Mesenchymal stem cell (in vitro differentiated cells and primary cell): ENCODE data around the gene DNM1L. TPM values are rescaled to one million over a fixed set of nuclear protein-coding genes. Genes with fewer than 3 reads are reported as not detected.

ENCODE experiments used
- DNase-seq: peaks from one replicate; pipeline ENCODE4 v3.0.0-alpha.2; 2013
- H2AFZ ChIP-seq: one replicate; pipeline ENCODE4 v1.6.1; 2013; ENCODE audit warnings: low read depth, mild to moderate bottlenecking, control low read depth, inconsistent platforms, low read length, moderate library complexity
- H2AK5ac ChIP-seq: 2 replicates; pipeline ENCODE4 v1.6.1; 2013; ENCODE audit warnings: low read length, moderate library complexity, mild to moderate bottlenecking, inconsistent platforms; ENCODE audit not compliant: severe bottlenecking
- H2BK120ac ChIP-seq: one replicate; pipeline ENCODE4 v1.6.1; 2013; ENCODE audit warnings: low read depth, mild to moderate bottlenecking, inconsistent platforms, low read length, moderate library complexity
- H2BK12ac ChIP-seq, 2 experiments: one replicate each; pipeline ENCODE4 v1.6.1; 2013; ENCODE audit warnings: inconsistent platforms in 2 of 2, low read length in 2 of 2, mild to moderate bottlenecking in 2 of 2, moderate library complexity in 2 of 2, control low read depth in 1 of 2
- H2BK15ac ChIP-seq: one replicate; pipeline ENCODE4 v1.6.1; 2013; ENCODE audit warnings: mild to moderate bottlenecking, low read depth, inconsistent platforms; ENCODE audit not compliant: poor library complexity, severe bottlenecking
- H2BK5ac ChIP-seq: 2 replicates; pipeline ENCODE4 v1.6.1; 2013; ENCODE audit warnings: low read depth, mild to moderate bottlenecking, low read length, control low read depth, inconsistent platforms; ENCODE audit not compliant: poor library complexity, severe bottlenecking
- H3K14ac ChIP-seq, 2 experiments: one replicate each; pipeline ENCODE4 v1.6.1; 2013; ENCODE audit warnings: inconsistent platforms in 2 of 2, low read length in 2 of 2, control low read depth in 1 of 2, mild to moderate bottlenecking in 1 of 2, moderate library complexity in 1 of 2
- H3K18ac ChIP-seq, 2 experiments: one replicate each; pipeline ENCODE4 v1.6.1; 2013; ENCODE audit warnings: inconsistent platforms in 2 of 2, low read length in 2 of 2, control low read depth in 1 of 2, low read depth in 1 of 2, mild to moderate bottlenecking in 1 of 2
- H3K23ac ChIP-seq, 2 experiments: one replicate each; pipeline ENCODE4 v1.6.1; 2013; ENCODE audit warnings: inconsistent platforms in 2 of 2, low read length in 2 of 2, mild to moderate bottlenecking in 2 of 2, moderate library complexity in 2 of 2, control low read depth in 1 of 2
- H3K27ac ChIP-seq: 2 replicates; pipeline ENCODE4 v1.5.1; 2013; ENCODE audit warnings: mild to moderate bottlenecking, moderate library complexity, low read length, control low read depth, inconsistent platforms; ENCODE audit not compliant: poor library complexity, severe bottlenecking
- H3K27me3 ChIP-seq, 2 experiments: 2 replicates each; pipeline versions ENCODE4 v1.6.1 to v1.7.0; 2013; ENCODE audit warnings: low read length in 2 of 2, mild to moderate bottlenecking in 2 of 2, moderate library complexity in 2 of 2, control low read depth in 1 of 2, inconsistent platforms in 1 of 2; ENCODE audit not compliant: control insufficient read depth in 1 of 2, insufficient read depth in 1 of 2
- H3K36me3 ChIP-seq, 2 experiments: 2 replicates each; pipeline versions ENCODE4 v1.6.1 to v1.7.0; 2013; ENCODE audit warnings: low read length in 2 of 2, control low read depth in 1 of 2, inconsistent platforms in 1 of 2, low read depth in 1 of 2, mild to moderate bottlenecking in 1 of 2; ENCODE audit not compliant: insufficient read depth in 2 of 2, control insufficient read depth in 1 of 2
- H3K4ac ChIP-seq, 2 experiments: one replicate each; pipeline ENCODE4 v1.6.1; 2013; ENCODE audit warnings: inconsistent platforms in 2 of 2, low read length in 2 of 2, mild to moderate bottlenecking in 2 of 2, moderate library complexity in 2 of 2, control low read depth in 1 of 2, low read depth in 1 of 2
- H3K4me1 ChIP-seq: 2 replicates; pipeline ENCODE4 v1.6.1; 2013; ENCODE audit warnings: low read depth, low read length, control low read depth; ENCODE audit not compliant: control insufficient read depth, insufficient read depth
- H3K4me2 ChIP-seq: 2 replicates; pipeline ENCODE4 v1.6.1; 2013; ENCODE audit warnings: low read length, mild to moderate bottlenecking, inconsistent platforms; ENCODE audit not compliant: poor library complexity, severe bottlenecking
- H3K4me3 ChIP-seq, 2 experiments: 2 replicates each; pipeline versions ENCODE4 v1.5.1 to v1.7.0; 2013; ENCODE audit warnings: low read length in 2 of 2, mild to moderate bottlenecking in 2 of 2, control low read depth in 1 of 2, low read depth in 1 of 2; ENCODE audit not compliant: insufficient read depth in 1 of 2
- H3K79me1 ChIP-seq: replicated peaks from 2 replicates; pipeline ENCODE4 v1.6.1; 2013; ENCODE audit warnings: mild to moderate bottlenecking, control low read depth, low read length, inconsistent platforms; ENCODE audit not compliant: poor library complexity, severe bottlenecking
- H3K9ac ChIP-seq: 2 replicates; pipeline ENCODE4 v1.7.0; 2013; ENCODE audit warnings: mild to moderate bottlenecking, low read length, moderate library complexity
- H3K9me3 ChIP-seq: 2 replicates; pipeline ENCODE4 v1.7.0; 2013; ENCODE audit warnings: mild to moderate bottlenecking, low read length; ENCODE audit not compliant: control insufficient read depth
- H4K8ac ChIP-seq: one replicate; pipeline ENCODE4 v1.6.1; 2013; ENCODE audit warnings: inconsistent platforms, mild to moderate bottlenecking, low read length, moderate library complexity
- H4K91ac ChIP-seq: one replicate; pipeline ENCODE4 v1.6.1; 2013; ENCODE audit warnings: mild to moderate bottlenecking, low read length, inconsistent platforms
- WGBS: methylation state at CpG from one replicate; pipeline ENCODE4 v1.1.7; 2013; ENCODE audit warnings: mixed read lengths; 5-methylcytosine and 5-hydroxymethylcytosine counted together
- small RNA-seq: library from polyadenylated mRNA; stranded (forward); fragments of <200 nt; extraction: miRNeasy Mini kit (QIAGEN cat#:217004); gene quantifications from one replicate; pipeline ENCODE3, GENCODE V24; 2013; ENCODE audit warnings: low read depth

DNM1L gene

GRCh38 chr12:32789916-32790315 lies 110.8 kb downstream of the DNM1L start:
- Histone ChIP-seq H3K4me1 (no peaks in the 10 kb centered on the region), H3K18ac (no peak overlapping the region), H3K9me3 (no peaks in the 10 kb centered on the region), H3K9ac (no peak overlapping the region), H3K23ac (no peak overlapping the region), H3K27ac (no peak overlapping the region), H2AFZ (no peak overlapping the region), H2BK120ac (no peak overlapping the region), H3K36me3 (no peaks in the 10 kb centered on the region), H2BK12ac (no peak overlapping the region), H3K4me3 (no peak overlapping the region), H4K8ac (no peak overlapping the region), H4K91ac (no peak overlapping the region), H3K4me2 (no peak overlapping the region), H3K79me1 (no peaks in the 10 kb centered on the region), H3K14ac (no peak overlapping the region), H3K4ac (no peak overlapping the region), H2AK5ac (no peak overlapping the region), H2BK15ac (no peak overlapping the region), H2BK5ac (no peak overlapping the region), H3K27me3 (no peaks in the 10 kb centered on the region)
- WGBS, result 0% methylated on average over 1 of the region's 2 CpGs
- no peak for DNase-seq

GRCh38 chr12:32794281-32794680 lies 115.2 kb downstream of the DNM1L start:
- Histone ChIP-seq H2BK15ac (no peak overlapping the region), H2BK5ac (no peak overlapping the region), H2AFZ (no peak overlapping the region), H2BK120ac (no peak overlapping the region), H3K4me1 (no peaks in the 10 kb centered on the region), H3K9me3 (no peaks in the 10 kb centered on the region), H3K79me1 (no peaks in the 10 kb centered on the region), H4K8ac (no peak overlapping the region), H2BK12ac (no peak overlapping the region), H3K27me3 (no peaks in the 10 kb centered on the region), H2AK5ac (no peak overlapping the region), H3K18ac (no peak overlapping the region), H3K9ac (no peak overlapping the region), H4K91ac (no peak overlapping the region), H3K27ac (no peak overlapping the region), H3K4me3 (no peak overlapping the region), H3K4ac (no peak overlapping the region), H3K23ac (no peak overlapping the region), H3K36me3 (peaks cover 0 to 3% of the 10 kb centered on the region in 2 experiments), H3K14ac (no peak overlapping the region), H3K4me2 (no peak overlapping the region)
- no peak for DNase-seq
- WGBS, result 79% methylated on average over 2 of the region's 4 CpGs

Small RNA genes lying within 50 kb of the gene (small RNA-seq; reads per million reads assigned to genes)
- gene RF00019, result not detected
